ENCODE results near the gene EXOC2.

The EXOC2 gene

DNA sequence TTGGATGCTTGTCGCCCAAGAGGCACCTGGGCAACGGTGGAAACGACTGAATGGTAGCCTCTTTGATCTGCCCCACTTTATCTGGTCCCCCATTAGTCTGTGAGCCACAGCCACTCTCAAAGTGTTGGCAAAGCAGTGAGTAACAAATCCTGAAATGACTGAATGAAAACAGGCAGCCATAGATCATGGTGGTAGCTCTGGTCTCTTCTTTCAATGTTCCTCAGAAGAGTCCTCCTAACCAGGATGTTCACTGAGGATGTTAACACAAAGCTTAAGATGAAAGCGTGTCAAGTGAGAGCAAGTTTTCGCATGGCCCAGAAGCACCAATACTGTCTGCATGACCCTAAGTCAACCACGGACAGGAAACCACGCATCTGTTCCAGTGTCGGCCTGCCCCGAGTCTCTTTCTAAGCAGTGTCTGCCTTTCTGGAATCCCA lies 194.1 kb downstream of the EXOC2 start:
- DNase-seq (ENCODE audit: low read depth in 3 of 3, low spot score in 1 of 3) = no peak

DNA sequence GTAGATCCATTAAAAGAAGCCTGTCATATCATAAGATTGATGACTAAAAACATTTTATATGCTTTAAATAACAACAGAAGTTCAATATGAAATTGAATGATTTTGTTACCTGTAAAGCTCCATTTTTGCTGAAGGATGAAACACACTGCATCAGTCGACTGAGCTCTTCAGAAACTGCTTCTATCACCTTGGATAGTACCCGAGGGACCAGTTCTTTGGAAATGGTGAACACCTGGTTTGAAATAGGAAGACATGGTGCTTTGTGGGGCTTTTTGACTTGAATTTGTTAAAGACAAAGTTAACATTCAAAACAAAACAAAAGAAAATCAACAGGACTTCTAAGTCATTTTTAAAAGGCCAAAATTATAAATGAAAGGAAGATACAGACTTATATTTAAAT lies 195.7 kb downstream of the EXOC2 start:
- no peak for DNase-seq (ENCODE audit: low read depth in 3 of 3, low spot score in 1 of 3)

DNA sequence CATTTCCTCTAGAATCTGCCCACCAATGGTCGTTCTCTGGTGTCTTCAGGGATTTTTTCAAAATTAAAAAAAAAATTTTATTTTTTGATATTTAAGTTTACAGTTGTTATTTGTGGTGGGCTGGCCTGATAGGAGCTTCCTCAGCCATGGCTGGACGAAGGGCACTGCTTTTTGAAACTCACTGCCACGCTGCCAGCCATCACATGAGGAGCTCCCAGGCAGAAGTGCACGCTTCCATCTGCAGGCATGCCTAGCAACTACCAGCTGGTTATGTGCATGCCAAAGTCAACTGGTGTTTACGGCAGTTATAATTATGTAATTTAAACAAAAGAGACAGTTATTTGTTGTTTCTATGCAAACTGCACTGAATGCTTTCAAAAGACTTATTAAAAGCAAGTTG lies 196.3 kb downstream of the EXOC2 start:
- no peak for DNase-seq (ENCODE audit: low read depth in 3 of 3, low spot score in 1 of 3)

DNA sequence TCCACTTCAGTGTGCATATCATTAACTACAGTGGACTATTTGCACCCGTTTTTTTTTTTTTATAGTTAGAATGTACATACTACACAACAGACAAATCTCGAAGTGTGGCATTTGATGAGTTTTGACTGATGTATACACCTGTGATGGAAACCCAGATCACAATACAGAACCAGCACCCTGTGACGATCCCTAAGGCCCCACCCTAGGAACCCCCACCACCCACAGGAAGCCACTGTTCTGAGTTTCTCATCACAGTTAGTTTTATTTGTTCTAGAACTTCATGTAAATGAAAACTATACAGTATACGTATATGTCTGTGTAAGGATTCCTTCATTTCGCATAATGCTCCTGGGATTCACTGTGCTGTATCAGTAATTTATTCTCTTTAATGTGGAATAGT lies 198.5 kb downstream of the EXOC2 start:
- DNase-seq (ENCODE audit: low read depth in 3 of 3, low spot score in 1 of 3) = no peak

DNA sequence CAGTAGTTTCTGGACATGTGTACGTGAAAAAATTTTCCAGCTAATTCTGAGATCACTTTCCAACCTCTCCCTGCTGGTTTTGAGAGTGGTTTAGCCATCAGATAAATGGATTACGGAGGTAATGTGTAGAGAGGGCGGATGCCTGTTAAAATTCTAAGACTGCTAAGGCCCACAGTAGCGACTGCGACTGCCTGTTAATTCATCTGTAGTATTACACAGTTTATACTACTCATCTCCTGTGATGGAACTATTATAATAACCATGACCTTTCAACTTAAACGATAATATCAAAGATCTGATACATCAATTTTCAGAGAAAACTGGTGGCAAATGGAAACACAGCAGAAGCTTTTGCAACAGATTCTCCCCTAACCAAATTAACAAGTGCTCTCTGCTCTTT lies 199.1 kb downstream of the EXOC2 start:
- no peak for DNase-seq (ENCODE audit: low read depth in 3 of 3, low spot score in 1 of 3)

DNA sequence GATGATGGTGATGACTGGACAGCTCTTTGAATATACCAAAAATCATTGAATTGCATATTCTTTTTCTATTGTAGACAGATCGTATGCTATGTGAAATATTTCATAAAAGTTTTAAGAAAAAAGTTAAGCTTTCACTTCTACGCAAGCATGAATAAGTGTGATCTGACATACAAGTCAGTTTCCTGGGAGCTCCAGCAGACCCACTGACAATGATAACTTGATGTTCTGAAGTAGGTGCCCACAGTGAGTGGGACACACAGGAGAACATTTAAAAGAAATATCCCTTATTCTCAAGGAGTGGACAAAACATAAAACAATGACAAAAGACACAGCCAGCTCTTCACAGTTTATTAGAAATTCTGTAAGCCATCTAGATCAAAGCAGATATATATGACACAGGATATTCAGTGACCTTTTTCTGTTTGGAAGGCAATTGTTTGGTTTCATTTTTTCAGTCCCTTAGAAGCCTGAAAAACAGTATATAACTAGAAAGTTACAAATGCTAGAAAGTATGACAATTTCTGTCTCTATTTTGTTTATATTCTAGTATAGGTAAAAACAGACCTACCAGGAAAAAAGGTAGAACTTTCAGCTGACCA lies 200.0 kb downstream of the EXOC2 start:
- DNase-seq (ENCODE audit: low read depth in 3 of 3, low spot score in 1 of 3) = no peak

DNA sequence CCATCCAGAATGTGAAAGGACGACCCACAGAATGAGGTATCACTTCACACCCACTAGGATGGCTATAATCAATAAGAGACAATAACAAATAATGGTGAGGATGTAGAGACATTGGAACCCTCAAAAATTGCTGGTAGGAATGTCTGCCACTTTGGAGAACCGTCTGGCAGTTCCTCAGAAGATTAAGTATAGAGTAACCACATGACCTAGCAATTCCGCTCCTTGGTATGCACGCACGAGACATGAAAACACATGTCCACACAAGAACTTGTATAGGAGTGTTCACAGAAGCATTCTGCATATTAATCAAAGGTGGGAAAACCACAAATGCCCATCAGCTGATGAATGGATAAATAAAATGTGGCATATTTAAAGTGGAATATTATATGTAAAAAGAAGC lies 200.8 kb downstream of the EXOC2 start:
- no peak for DNase-seq (ENCODE audit: low read depth in 3 of 3, low spot score in 1 of 3)

DNA sequence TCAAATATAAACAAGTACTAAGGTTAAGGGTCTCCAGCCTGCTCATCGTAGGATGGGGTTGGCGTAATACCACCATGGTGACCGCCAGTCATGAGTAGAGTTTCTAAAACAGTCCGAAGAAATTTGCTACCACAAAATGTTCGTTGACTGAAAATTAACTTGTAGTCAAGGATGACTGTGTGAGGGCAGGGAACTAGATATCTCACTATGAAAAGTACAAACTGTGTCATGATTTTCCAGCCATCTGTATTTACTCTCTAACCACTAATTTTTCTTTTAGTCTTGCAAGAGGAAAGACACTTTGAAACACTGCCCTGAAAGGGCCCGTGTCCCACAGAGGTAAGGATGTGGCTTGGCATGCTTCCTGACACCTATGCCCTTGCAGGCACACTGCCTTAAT lies 201.7 kb downstream of the EXOC2 start:
- no peak for DNase-seq (ENCODE audit: low read depth in 3 of 3, low spot score in 1 of 3)

DNA sequence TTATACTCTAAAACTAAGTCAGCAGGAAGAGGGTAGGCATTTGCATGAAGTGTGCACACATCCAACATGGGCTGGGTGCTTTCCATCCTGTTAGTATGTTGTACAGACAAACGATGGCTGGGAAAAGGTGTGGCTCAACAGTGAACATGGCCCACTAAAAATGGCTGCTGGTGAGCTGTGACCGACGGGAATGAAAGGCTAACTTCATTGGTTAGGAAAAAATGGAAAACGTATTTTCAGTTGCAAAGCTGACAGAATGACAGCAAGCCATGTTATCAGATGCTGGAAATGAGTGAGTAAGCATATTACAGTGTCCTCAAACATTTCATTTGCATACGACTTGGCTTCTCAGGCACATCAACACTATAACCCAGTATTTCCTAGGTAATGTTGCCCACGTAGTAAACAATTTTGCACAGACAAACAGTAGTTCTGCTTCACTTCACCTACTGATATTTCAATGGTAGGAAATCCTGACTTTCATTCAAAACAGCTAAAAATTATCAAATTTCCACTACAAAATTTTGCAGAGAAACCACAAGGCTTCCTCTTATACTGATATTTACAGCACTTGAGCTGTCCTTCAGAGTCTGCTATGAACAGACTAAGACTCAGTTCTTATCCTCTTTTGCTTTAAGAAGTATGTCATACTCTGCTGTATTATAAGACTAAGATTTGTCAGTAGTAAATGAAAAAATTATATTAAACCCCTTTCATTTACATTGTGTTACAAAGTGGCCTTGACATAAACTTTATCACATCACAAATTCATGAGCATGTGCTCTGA lies 202.5 kb downstream of the EXOC2 start:
- no peak for DNase-seq (ENCODE audit: low read depth in 3 of 3, low spot score in 1 of 3)

DNA sequence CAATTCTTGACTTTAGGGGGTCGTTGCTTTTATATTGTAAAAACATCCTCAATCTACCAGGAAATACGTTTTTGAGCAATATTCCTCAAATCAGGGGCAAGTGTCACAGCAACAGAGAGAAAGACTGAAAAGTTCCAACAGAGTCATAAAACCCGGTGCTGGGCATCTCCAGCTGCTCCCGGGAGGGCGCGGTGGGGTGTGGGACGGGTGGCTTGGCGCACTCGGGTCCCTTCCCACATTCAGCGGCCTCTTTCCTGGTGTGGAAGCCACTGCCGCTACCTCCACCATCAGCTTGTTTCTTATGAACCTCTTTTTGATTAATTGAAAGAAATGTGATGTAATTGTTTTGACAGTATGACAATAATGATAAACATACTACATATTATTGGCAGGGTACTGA lies 203.2 kb downstream of the EXOC2 start:
- DNase-seq (ENCODE audit: low read depth in 3 of 3, low spot score in 1 of 3) = no peak

DNA sequence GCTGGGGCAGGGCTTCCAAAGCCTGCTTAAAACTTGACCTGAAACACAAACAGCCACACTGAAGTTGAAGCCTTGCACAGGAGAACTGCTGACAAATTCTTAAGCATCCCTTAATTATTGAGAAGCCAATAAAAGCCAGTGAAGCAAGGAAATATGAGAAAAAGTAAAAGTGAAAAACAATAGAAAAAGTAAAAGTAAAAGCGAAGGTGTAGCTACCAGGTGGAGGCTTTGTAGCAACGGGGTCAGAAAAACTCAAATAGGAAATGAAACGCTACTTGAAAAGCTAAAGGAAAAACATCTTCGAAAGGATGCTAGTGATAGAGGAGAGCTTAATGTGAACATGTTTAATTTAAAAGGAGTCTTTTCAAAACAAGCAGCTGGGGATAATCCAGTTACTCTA lies 203.9 kb downstream of the EXOC2 start:
- DNase-seq (ENCODE audit: low read depth in 3 of 3, low spot score in 1 of 3) = no peak

DNA sequence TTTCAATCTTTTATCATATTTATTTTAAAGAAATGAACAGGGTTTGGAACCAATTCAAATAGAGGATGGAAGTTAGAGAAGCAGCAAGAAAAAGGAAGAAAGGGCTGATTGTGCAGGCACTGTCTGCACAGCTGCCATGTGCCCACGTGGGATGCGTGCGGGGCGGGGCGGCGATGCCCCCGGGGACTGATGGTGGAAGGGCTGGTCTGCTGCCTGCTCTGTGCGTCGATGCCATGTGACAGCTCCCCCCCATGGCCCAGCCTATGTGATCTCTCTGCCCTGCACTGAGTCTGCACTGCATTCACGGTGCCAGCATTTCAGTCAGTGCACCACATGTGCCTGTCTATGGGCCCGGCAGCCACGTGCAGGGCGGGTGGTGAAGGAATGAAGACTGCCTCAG lies 205.0 kb downstream of the EXOC2 start:
- DNase-seq (ENCODE audit: low read depth in 3 of 3, low spot score in 1 of 3) = no peak

DNA sequence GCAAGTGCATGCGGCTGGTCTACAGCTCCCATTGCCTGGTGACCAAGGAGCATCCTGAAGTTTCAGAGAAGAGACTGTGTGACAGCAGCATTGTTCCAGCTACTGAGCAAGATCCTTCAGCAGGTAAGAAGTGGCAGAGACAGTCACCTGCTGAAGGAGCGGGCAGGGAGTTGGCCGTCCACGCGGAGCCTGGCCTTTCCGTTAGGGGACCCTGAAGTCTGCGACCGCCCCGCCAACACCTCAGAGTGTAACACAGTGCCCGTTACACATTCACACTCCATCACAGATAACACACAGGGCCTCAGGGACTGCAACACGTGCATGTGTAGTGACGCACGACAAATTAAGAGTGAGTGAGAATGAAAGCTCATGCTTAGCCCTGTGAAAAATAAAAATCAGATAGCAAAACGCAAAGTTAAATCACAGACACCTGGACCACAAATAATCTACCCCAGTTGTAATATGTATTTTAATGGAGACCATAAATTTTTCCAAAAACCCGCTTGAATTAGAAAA lies 207.2 kb downstream of the EXOC2 start:
- no peak for DNase-seq (ENCODE audit: low read depth in 3 of 3, low spot score in 1 of 3)

DNA sequence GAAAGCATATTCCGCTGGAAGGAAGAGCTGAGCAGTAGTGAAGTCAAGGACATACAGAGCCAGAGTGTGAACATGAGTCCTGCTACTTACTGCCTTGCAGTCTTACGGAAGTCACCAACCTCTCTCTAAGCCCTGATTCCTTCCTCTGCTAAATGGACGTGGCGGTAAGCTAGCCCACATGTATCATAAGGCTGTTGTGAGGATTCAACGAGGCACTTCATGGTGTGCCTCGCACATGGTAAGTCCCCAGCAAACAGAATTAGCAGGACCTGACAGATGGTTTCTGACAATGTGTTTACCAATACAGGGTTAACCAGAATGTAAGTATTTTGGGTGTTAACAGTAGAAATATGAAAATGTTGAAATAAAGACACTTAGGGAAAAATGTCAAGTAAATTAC lies 208.2 kb downstream of the EXOC2 start:
- no peak for DNase-seq (ENCODE audit: low read depth in 3 of 3, low spot score in 1 of 3)

DNA sequence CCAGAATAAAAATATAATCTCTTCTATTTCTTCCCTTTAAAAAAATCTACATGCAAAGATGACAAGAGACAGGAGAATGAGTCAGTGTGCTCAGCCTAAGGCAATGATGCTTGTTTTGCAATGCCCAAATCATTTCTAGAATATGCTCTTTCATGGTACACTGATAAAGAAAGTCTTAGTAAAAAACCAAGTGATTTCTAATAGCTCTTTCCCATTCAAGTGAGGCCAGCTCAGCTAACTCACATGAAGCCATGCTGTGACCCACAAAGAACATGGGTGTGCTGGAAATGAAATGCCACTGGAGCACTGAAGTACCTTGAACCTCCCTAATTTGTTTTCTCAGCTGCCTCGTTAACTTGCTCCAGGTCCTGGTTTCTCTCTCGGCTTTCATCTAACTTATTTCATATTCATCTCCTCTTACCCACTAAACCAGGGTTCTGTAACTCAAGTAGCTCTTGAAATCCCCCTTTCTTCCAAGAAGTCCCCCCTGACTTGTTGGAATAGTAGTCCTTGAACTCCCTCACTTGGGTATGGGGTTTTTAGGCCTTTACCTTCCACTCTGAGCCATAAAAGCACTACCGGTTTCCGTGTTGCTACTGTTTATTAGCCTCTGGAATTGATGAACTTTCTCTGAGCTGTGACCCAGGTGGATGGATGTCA lies 208.7 kb downstream of the EXOC2 start:
- DNase-seq (ENCODE audit: low read depth in 3 of 3, low spot score in 1 of 3) = no peak

DNA sequence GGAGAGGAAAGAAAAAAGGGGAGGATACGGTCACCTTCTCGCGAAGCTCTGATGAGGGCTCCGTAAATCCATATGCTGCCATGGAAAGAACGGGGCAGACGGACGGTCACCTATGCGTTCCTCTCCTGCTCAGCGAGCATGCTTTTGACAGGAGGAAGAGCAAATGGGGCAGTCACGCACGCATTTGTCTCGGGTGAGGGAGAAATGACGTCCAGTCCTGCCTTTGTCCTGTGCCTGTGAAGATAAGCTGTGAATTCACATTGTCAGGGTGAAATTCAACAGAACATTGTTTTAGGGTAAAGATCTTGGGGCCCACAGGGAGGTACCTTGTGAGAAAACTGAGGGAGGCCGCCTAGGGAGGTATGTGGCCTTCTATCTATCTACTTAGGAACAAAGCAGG lies 217.6 kb downstream of the EXOC2 start:
- DNase-seq (ENCODE audit: low read depth in 3 of 3, low spot score in 1 of 3) = no peak

DNA sequence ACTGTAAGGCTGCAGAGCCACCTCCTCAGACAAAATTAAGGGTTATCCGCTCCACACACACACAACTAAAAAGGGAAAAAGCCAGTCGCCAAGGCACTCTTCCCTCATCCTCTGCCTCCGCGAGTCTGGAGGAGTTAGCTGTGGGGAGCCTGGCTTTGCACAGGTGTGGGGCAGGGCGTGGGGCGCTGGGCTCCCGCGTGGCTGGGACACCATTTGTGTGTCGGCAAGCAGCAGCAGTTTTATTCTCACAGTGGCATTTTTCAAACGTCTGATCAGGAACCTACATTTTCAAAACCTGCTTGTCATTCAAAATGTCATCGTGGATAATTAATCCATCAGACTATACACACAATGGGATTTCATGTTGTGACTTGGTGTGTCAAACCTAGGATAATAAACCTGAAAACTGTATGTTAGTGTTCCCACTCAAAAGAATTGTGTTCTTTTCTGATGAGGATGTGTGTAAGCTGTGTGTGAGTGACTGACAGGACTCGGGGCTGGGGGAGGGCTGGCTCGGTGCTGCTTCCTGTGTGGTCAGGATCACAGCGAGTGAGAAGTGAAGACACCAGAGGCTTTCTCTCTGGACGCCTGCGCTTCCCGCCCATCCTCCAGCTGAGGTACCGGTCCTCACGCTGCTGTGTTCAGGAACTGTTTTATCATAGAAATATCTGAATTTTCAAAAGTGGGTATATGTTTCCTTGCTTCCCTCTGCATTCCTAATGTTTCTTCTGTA lies 218.3 kb downstream of the EXOC2 start:
- peak; percentile 34 to 62 (median 35) for DNase-seq (ENCODE audit: low read depth in 3 of 3, low spot score in 1 of 3)

DNA sequence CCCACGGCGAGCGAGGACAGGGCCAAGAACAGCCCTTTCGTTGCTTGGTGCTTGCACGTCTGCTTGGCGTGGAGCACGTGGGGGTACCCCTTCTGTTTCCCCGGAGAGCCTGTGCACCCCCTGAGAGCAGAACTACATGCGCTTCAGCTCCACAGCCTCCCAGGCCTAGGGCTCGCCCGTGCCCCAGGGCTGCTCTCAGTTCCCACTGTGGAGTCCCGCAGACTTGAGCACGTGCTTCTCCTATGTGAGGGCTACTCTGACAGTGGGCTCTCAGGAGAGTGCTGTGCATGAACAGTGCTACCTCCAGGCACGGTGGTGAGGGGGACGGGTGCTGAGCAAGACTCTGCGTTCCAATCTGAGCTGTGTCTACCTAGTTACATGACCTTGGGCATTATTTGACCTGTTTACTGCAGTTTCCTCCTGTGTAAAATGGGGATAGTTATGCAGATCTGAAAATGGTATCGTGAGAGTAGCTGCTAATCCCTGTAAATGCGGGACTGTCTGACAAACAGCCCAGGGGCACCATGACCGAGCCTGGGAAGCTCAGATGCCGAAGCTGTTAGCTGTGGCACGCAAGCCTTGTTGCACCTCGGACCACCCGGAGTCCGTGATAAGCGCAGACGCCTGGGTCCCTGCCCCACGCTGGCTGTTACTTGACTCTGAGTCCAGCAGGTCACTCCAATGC lies 219.0 kb downstream of the EXOC2 start:
- DNase-seq (ENCODE audit: low read depth in 3 of 3, low spot score in 1 of 3) = no peak

DNA sequence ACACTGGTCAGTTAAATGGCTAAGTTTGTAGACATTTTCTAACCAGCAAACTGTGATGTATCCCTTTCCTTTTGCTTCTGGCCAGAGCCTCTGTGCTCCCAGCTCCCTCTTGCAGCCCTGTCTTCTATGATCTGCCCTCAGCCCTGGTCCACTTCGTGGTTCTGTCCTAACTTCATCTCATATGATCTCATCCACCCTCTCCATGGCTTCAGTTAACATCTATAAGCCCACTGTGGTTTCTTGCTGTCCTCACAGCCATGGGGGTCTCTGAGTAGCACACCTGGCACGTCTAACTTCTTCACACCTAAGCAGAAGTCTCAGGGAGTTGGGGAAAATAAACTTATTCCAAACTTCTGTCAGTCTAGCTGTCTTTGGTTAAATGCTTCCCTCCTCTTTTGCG lies 219.6 kb downstream of the EXOC2 start:
- DNase-seq (ENCODE audit: low read depth in 3 of 3, low spot score in 1 of 3) = no peak

DNA sequence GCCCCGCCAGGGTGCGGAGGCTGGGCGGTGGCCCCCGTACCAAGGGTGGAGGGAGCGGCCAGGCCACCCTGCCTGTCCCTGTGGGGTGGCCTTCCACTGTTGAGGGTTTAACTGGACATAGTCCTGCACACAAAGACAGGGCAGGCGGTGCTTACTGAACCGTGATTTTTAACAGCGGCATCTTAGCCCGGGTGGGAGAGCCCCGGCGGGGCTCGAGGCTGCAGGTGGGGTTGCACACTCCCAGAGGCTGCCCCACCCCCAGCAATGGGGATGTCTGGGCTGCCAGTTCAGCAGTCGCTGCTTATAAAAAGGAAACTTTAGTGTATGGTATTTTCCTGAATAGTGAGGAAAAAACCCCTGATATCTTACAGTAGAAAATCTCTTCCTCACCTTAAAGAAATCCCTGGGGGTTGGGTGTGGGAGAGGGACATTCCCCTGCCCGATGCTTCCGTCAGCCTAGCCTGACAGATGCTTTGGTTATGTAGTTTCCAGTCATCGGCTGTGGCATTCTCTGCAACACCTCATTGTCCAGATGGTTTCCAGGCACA lies 222.0 kb downstream of the EXOC2 start:
- no peak for DNase-seq (ENCODE audit: low read depth in 3 of 3, low spot score in 1 of 3)

All from stimulated activated CD4-positive, alpha-beta T cell treated with anti-CD3 and anti-CD28 coated beads, TNF-alpha, amount 100 ng/mL, for 1 hour (primary cell).